GM19043 (cell line): ENCODE results near the gene ACCSL.

Experiments
- ATAC-seq: cut with Tn5 transposase; IDR thresholded peaks from one replicate; pipeline ENCODE4 v1.9.1; 2021; ENCODE audit warnings: low read depth; ENCODE audit not compliant: unreplicated experiment

ACCSL gene

GRCh38 chr11:44017443-44018126, 30.2 kb upstream of the ACCSL start:
- ATAC-seq: no peak

DNA sequence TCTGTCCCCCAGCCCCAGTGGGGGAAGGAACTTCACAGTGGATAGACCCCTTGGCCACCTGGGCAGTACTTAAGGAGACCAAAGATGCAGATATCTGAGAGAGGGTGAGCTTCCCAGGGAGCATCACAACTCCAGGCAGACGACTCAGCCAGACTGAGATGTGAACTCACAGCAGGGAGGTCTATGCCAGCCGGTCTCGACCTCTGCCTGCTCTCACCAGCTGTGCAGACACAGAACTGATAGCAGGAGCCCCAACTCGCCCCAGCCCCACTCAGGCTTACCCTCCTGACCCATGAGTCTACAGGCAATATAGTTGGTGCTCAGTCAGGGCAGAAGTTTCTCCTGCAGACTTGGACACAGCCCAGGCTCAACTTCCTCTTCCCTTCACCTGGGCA, 29.7 kb upstream of the ACCSL start:
- ATAC-seq: no peak

- no peak for ATAC-seq
These were observed 29.0 kb upstream of the ACCSL start for GRCh38 chr11:44018829-44019228.

DNA sequence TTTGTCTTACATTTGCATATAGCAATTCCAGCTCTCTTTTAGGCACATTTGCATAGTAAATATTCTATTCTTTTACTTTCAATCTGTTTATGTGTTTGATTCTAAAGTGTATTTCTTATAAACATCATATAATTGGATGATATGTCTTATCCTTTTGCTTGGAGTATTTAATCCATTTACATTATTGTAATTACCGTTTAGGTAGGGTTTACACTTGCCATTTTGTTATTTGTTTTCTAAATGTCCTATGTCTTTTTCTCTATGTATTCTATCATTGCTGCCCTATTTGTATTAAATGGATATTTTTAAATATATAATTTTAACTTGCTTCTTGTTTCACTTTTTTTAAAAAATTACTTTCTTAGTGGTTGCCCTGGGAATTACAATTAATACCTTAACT, 22.8 kb upstream of the ACCSL start:
- ATAC-seq: no peak

DNA sequence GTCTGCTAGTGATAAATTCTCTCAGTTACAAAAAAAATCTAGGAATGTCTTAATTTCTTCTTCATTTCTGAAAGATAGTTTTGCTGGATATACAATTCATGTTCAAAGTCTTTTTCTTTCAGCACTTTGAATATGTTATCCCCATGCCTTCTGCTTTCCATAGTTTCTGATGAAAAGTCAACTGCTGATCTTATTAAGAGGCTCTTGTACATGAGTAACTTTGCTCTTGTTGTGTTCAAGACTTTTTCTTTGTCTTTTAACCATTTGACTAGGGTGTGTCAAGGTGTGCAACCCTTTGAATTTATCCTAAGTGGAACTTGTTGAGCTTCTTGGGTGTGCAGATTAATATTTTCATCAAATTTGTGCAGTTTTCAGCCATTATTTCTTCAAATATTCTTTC, 22.1 kb upstream of the ACCSL start:
- no peak for ATAC-seq

DNA sequence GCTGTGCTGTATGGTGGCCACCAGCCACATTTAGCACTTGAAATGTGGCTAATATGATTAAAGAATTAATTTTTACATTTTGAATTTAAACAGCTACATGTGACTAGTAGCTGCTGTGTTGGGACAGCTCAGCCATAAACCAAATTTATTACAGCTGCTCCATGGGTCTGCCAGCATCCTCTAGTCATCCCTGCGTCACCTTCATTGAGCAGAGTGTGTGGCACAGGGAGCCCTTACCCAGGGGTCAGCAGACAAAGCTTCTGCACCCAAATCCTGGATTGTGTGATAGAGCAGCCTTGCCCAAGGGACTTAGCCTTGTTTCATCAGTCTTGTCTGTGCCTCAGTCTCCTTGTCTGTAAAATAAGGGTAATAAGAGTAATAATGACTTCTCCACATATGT, 19.4 kb upstream of the ACCSL start:
- no peak for ATAC-seq

- no peak for ATAC-seq
These were observed 18.8 kb upstream of the ACCSL start for GRCh38 chr11:44028816-44029506.

DNA sequence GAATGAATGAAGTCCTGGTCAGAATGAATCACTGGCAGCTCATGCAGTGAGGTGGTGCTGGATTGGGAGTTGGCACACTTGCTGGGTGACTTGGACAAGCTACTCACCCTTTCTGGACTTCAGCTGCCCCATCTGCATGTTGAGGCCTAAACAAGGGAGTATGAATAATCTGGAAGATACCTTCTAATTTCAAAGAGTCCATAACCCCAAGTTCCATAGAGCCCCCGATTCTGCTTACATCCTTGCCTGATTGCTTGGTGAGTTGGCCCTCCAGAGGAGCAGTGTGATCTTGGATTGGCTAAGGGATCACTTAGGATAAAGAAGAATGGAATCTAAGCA, 18.3 kb upstream of the ACCSL start:
- no peak for ATAC-seq

- ATAC-seq: no peak
These were observed 17.5 kb upstream of the ACCSL start for GRCh38 chr11:44029977-44030911.

DNA sequence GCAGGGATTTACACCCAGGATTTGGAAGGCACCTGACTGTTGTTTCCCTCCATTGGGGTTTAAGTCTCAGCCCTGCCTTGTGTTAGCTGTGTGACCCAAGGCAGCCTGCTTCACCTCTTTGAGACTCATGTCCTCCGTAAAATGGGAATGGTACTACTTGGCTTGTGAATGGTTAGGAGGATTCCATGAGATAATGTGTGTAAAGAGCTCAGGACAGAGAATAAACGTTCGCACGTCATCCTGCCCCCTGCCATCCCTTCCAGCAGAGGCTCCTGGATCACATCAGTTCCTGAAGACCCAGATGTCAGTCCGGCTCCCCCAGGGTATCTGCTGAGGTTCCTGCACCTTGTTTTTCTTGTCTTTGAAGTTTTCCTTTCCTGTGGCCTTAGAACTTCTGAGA, 16.8 kb upstream of the ACCSL start:
- ATAC-seq: no peak

DNA sequence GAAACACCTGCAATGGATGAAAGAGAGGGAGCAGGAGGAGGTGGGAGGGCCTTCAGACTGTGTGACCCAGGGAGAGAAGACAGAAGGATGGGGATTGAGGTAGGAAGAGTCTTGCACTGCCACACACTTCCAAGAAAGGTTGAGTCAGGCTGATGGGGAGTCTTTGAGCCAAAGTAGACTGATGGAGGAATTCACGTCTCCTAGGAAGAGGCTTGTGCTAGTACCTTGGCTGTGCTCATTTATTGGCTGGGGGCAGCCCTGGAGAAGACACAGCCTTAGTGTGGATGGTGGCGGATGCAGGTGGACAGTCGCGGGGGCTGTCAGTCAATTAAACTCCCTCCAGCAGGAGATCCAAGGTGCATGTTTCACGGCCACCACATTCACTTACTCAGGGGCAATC, 16.2 kb upstream of the ACCSL start:
- no peak for ATAC-seq

DNA sequence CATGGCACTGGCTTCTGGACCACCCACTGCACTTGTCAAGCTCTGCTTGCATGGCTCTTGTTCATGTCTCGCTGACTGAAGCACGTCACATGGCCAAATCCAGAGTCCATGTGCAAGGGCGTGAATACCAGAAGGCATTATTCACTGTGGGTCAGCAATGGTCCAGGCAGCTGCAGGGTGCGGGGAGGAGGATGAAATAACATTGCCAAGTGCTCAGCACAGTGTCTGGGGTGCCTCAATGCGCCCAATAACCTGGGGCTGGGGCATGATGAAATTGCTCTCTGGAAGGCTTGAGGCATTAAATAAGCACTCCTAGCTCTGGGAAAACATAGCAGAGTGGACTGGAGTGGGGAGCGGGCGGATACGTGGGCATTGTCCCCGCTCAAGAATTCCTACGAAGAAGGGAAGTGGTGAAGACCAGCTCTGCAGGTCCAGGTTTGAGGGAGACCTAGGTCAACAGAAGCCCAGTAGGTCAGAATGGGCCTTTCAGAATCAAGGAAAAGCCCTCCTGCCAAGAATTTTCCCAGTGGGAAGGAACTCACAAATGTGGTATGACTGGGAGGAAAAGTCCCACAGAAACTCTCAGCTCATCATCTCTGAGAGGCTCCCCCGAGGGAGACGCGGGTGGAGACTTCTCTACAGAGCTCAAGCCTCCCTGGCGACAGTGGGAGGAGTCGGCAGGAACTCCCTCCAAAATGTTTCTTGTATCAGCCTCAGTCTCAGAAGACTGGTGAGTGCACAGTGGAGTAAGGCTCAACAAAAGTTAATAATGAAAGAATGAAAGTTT, 15.3 kb upstream of the ACCSL start:
- ATAC-seq: no peak

- no peak for ATAC-seq
These were observed 14.3 kb upstream of the ACCSL start for GRCh38 chr11:44033411-44033850.

DNA sequence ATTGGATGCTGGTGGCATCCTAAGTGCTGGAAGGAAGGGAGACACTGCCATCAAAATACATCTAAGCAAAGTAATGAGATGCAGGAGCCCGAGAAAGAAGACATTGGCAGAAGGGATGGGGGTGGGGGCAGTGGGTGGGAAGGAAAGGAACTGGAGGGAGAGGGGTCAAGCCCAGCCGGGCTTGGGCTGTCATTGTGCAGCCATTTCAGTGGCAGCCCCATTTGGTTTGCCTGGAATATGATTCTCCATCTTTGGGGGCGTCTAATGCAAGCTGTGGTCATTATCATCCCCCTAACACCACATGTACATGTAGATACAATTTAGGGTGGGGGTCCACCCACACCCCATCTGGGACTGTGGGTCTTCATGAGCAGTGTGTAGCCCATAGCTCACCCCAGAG, 13.9 kb upstream of the ACCSL start:
- ATAC-seq: no peak

DNA sequence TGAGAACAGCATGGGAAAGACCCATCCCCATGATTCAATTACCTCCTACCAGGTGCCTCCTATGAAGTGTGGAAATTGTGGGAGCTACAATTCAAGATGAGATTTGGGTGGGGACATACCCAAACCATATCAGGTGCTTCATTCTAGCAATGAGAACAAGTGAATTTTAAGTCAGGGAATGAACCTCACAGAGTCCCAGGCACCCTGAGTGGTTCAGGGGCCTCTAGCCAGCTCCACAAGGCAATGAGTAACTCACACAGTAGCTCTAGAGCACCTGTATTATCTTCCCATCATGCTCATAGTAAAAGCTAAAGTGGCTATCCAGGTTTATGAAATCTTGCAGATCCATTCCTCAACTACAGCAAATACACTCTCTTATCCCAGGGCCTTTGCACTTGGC, 13.1 kb upstream of the ACCSL start:
- ATAC-seq: no peak

DNA sequence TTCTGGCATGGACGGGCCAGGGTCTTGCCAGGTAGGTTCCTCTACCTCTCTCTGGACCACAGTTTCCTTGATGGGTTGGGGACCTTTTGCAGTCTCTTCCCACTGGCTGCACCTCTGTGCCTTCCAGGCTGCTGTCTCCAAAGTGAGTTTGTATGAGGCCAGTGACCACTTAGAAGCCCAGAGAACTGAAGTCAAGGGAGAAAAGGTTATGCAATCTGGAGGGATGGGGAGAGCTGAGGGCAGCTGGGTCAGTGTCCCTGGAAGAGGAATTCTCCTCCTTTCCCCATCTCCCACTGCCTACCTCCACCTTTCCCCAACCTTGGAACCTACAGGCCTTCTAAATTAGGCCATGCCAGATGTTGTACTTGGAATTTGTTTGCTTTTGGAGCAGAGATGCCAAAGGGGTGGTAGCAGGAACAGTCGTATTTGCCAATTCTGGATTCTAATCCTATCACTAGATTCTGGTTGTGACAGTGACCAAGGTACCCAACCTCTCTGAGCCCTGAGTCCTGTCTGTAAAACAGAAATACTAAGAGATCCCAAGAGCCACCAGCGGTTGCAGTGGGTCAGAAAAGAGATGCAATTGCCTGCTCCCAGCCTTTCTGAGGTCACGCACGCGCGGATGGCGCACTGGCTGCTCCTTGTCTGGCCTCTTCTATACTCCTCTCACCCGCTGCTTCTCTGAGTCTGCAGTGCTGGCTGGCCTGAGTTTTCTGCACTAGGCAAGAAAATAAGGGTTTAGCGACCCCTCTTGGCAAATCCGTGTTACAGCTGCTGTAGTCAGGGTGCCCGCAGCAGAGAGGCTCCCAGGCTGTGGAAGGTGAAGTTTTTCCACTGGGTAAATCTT, 10.7 kb upstream of the ACCSL start:
- ATAC-seq: no peak

DNA sequence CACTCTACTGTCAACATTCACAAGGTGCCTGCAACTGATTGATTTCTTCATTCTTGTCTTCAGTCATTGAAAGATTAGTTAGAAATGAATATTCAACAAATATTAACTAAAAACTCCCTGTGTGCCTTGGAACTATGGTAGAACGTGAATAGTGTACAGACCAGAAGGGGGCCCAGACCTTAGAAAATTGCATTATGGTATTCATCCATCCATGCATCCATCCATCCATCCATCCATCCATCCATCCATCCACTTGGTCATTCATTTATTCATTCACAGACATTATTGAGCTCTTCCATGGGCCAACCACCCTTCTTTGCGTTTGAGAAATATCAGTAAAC, 10.2 kb upstream of the ACCSL start:
- ATAC-seq: no peak

GRCh38 chr11:44043157-44043556, 4.6 kb upstream of the ACCSL start:
- ATAC-seq: no peak

DNA sequence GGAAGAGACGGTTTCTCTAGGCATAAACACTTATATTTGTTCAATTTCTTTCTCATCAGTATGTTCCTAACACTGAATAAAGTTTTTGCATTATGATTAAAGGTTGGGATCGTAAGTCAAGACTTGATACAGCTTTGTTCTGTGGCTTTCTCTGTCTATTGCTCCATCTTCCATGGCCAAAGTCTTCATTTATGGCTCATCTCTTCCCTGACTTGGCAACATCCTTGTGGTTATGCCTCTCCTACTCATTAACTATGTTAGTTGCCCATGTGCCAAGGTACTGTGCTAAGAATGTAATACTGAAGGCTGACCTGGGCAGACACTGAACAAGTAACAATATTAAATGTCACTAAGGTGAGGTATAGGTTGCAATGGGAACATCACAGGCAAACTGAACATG, 1.6 kb upstream of the ACCSL start:
- ATAC-seq: no peak

GRCh38 chr11:44047298-44047697, 483 bp upstream of the ACCSL start:
- ATAC-seq: no peak
